DMS153 treated with DMSO at 0.1 percent for 48 hours (cell line): Measurements from ENCODE around the gene TEF.
A peak's percentile ranks its signal among the peaks of the same experiment; 100 is the strongest.
"Not testable (repeated sequence)": the region's sequence is repeated elsewhere in the genome, so short reads cannot be mapped to it uniquely, and the experiment has no call there.

ENCODE experiments used
- DNase-seq: peaks from one replicate; lab custom pipeline; 2025; ENCODE audit not compliant: unreplicated experiment; lab: John Stamatoyannopoulos, UW

TEF gene

GRCh38 chr22:41380993-41381328, 781 bp upstream of the TEF start:
- DNase-seq: no peak

DNA sequence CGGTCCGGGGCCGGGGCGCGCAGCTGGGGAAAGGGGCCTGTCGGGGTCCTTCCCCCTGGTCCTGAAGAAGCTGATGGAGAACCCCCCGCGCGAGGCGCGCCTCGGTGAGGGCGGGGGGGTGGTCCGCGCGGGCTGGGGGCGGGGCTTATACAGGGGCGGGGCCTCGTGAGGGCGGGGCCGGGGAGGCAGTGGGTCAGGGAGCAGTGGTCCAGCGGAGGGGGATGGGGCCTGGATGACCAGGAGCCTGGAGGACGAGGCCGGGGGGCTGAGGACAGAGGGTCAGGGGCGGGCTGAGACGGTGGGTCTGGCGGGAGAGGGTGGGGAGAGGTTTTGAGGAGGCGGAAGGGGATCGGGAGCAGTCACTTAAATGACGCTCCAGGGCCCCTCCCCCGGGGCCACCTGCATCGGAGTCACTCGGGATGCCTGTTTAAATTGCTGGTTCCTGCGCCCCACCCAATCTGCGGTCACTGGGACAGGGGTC, 396 bp downstream of the TEF start:
- DNase-seq: no peak

GRCh38 chr22:41382610-41383009, 868 bp downstream of the TEF start:
- DNase-seq: no peak

DNA sequence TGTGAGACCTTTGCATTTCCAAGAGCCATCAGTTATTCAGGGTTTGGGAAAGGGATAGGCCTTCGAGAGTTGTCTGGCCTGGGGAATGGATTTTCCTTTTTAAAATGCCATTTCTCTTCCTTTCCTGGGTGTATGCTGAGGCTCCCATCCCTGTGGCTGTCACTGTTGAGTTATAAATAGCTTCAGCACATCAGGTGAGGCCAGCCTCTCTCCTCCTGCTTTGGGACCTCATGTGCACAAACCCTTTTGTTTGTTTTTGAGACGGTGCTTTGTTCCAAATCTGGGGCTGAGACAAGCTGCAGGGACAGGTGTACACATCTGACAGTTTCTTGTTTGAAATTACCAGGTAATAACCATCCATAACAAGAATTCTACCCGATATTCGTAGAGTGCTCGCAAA, 1.3 kb downstream of the TEF start:
- no peak for DNase-seq

DNA sequence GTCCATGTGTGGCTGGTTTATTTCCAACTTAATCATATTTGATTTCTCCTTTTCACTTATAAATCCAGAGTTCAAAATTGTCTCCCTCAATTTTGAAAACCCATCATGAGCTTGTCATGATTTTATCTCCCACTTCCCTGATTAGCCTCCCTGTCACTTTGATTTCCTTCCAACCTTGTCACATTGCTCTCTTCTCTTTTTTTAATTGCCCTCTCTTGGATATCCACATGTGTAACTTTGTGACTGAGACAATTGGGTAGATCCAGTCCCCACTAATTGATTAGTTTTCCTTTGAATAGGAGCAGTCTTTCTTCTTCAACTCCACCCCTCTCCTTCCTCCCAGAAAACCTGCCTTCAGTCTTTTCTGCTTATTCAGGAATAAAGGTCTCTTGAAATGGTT, 2.4 kb downstream of the TEF start:
- no peak for DNase-seq

GRCh38 chr22:41387341-41387740, 5.6 kb downstream of the TEF start:
- no peak for DNase-seq

- DNase-seq: no peak
These were observed 12.2 kb downstream of the TEF start for GRCh38 chr22:41394012-41394356.

DNA sequence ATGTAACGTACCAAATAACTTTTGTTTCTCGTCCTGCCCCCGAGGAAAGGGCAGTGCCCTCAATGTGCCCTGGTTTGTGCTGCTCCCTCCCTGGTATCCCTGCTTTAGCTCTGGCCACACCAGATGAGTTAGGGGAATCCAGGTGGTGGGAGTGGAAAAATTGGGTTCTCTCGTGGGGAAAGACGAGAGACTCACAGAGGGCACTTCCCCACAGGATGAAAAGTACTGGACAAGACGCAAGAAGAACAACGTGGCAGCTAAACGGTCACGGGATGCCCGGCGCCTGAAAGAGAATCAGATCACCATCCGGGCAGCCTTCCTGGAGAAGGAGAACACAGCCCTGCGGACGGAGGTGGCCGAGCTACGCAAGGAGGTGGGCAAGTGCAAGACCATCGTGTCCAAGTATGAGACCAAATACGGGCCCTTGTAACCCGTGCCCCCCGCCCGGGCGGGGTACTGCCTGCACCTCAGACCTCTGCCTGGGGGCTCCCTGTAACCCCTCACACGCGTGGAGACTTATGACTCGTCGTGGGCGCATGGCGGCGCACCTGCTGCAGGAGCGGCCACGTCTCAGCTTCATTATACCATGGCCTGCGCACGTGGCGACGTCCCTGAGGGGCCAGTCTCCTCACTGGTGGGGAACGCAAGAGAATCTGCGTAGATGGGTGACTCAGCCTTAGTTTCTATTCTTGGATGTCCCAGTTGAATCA, 13.9 kb downstream of the TEF start:
- no peak for DNase-seq

DNA sequence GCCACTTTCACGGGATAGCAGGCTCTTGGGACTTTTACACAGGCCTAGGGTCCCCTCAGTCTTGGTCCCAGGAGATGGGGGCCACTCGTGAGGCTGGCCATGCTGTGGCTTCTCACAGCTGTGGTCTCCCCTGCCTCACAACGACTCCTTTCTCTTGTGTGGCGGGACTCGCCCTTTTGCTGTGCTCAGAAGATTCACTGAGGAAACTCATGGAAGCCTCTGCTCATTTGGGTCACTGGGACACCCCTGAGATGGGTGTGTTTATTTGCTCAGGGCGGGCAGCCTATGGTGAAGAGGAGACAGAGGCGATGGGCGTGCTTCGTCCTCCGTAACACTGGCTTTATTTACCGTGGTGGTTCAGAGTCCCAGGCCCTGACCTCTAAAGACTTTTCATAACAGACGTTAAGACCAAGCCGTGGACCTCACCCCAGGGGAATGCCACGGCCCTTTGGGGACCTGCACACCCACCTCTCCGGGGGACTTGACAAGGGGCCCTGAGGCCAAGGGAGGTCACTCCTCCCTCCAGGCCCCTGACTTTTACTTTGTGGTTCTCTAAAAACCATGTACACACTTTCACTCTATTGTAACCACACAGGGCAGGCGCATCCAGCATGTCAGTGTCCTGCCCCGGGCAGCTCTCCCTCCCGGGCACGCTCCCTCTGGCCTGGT, 15.5 kb downstream of the TEF start:
- DNase-seq: no peak

DNA sequence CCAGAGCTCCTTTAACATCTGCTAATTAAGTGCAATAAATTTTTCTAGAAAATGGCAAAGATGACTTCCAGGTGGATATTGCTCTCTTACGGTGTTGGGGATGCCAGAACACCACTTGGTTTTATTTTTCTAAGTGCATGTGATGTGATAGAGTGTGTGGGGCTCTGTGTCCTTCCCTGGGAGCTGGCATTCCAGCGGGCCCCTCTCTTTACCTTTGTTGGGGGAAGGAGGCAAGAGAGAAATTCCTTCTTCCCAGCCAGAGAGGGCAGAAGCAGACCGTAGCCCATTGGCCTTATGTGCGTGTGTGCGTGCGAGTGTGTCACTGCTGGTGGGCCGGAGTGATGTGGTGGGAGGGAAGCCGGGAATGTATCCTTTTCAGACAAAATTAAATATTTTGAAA, 17.2 kb downstream of the TEF start:
- no peak for DNase-seq

DNA sequence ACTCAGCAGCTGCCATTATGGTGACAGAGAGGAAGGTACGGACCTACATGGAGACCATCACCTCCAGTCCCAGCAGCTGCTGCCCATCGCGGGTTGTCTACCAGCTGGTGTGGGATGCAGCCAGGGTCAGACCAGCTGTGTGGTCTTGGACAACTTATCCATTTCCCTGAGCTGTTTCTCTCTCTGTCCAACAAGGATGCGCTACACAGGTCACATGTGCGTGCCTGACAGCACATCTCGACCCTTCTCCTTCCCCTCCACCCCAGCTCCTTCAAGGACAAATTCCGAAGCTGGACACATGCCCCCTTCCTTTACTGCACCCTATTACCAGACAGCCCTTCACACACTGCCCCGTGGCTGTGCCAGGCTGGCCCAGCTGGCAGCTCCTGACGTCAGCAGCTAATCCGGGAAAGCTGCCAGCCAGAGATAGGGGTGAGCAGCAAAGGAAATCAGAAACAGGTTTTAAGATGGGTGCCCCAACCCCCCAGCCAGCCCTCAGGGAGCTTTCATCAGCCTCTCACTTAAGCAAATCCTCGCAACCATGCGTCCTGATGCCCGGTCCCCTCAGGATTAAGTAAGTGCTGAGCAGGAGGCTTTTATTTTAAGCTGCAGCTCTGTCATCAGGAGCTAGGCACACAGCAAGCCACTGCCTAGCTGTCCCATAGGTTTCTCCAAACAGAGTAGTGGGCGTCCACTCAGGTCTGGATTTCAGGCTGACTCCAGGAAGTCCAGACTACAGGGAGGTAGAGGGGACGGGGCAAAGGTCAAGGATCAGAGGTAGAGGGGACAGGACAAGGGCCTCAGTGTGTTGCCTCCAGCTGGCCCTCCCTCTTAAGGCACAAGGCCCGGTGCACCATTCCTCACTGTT, 20.3 kb downstream of the TEF start:
- peak; percentile 36 for DNase-seq

GRCh38 chr22:41402851-41403250, 21.1 kb downstream of the TEF start:
- not testable (repeated sequence) for DNase-seq

- DNase-seq: peak; percentile 70
These were observed 22.0 kb downstream of the TEF start for GRCh38 chr22:41403532-41404318.

- no peak for DNase-seq
These were observed 23.8 kb downstream of the TEF start for GRCh38 chr22:41405588-41405987.

GRCh38 chr22:41406410-41406809, 24.7 kb downstream of the TEF start:
- DNase-seq: no peak

DNA sequence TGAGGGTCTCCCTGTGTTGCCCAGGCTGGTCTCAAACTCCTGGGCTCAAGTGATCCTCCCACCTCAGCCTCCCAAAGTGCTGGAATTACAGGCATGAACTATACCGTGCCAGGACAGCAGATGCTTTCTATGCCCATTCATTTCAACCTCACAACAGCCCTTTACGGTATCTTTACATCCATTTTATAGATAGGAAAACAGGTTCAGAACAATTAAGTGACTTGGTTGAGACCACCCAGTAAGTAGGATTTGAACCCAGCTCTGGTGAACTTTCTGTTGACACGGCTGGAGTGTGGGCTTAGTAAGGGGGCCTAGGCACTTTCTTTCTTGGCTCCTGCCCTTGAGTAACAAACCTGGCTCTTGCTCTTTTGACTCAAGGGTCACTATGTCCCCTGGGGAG, 25.7 kb downstream of the TEF start:
- DNase-seq: no peak

DNA sequence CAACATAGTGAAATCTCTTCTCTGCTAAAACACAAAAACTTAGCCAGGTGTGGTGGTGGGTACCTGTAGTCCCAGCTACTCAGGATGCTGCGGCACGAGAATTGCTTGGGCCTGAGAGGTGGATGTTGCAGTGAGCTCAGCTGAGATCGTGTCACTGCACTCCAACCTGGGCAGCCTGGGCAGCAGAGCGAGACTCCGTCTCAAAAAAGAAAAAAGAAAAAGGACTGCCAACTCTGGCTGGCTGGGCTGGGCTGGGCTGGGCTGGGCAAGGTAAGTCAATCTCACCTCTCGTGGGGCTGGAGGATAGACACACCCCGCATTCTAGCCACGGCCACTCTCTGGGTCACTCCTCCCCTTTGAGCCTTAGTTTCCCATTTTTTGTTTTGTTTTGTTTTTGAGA, 26.9 kb downstream of the TEF start:
- no peak for DNase-seq

DNA sequence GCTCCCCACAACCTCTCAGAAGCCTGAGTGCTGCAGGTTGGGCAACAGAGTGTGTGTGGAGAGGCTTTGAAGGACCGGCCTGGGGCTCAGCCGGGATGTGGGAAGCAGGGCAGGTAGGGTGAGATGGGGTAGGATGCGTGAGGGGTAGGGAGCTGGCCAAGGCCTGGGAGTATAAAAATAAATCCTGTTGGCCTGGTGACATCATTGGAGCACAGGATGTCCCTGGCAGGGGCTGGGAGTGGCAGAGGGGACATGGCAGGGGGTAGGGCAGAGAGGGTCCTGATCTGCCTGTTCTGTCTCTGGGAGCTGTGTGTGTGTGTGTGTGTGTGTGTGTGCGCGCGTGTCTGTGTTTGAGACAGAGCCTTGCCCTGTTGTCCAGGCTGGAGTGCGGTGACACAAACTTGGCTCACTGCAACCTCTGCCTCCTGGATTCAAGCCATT, 28.6 kb downstream of the TEF start:
- no peak for DNase-seq

GRCh38 chr22:41411021-41411851, 29.5 kb downstream of the TEF start:
- DNase-seq: no peak

- DNase-seq: no peak
These were observed 33.8 kb downstream of the TEF start for GRCh38 chr22:41415554-41415953.
